GM19452 (cell line): ENCODE data around the gene DYSF.

Experiments used
- ATAC-seq: cut with Tn5 transposase; IDR thresholded peaks from one replicate; pipeline ENCODE4 v1.9.1; 2021; ENCODE audit not compliant: unreplicated experiment

Gene DYSF

GRCh38 chr2:71455741-71456569 lies 2.6 kb downstream of the DYSF start:
- no peak for ATAC-seq

GRCh38 chr2:71456617-71457016 lies 3.3 kb downstream of the DYSF start:
- no peak for ATAC-seq

GRCh38 chr2:71457123-71457915 lies 4.0 kb downstream of the DYSF start:
- ATAC-seq, result no peak

- ATAC-seq, result no peak
Observed at GRCh38 chr2:71457923-71458322, 4.6 kb downstream of the DYSF start.

GRCh38 chr2:71458413-71459083 lies 5.2 kb downstream of the DYSF start:
- no peak for ATAC-seq

GRCh38 chr2:71459084-71459431 lies 5.7 kb downstream of the DYSF start:
- no peak for ATAC-seq

- ATAC-seq, result no peak
Observed at GRCh38 chr2:71460056-71460455, 6.7 kb downstream of the DYSF start.

- no peak for ATAC-seq
Observed at GRCh38 chr2:71460595-71461303, 7.4 kb downstream of the DYSF start.

GRCh38 chr2:71461304-71461671 lies 7.9 kb downstream of the DYSF start:
- ATAC-seq, result no peak

GRCh38 chr2:71462056-71462605 lies 8.8 kb downstream of the DYSF start:
- ATAC-seq, result no peak

- ATAC-seq, result no peak
Observed at GRCh38 chr2:71462641-71463341, 9.4 kb downstream of the DYSF start.

GRCh38 chr2:71463342-71463654 lies 9.9 kb downstream of the DYSF start:
- no peak for ATAC-seq

GRCh38 chr2:71464389-71464788 lies 11.0 kb downstream of the DYSF start:
- ATAC-seq, result no peak

GRCh38 chr2:71465356-71465755 lies 12.0 kb downstream of the DYSF start:
- no peak for ATAC-seq

- no peak for ATAC-seq
Observed at GRCh38 chr2:71465961-71466300, 12.6 kb downstream of the DYSF start.

GRCh38 chr2:71466301-71467179 lies 13.2 kb downstream of the DYSF start:
- ATAC-seq, result no peak

GRCh38 chr2:71467180-71467815 lies 13.9 kb downstream of the DYSF start:
- no peak for ATAC-seq

- no peak for ATAC-seq
Observed at GRCh38 chr2:71468279-71469015, 15.1 kb downstream of the DYSF start.
